ENCODE data around the gene E2F6. TPM values are rescaled to one million over a fixed set of nuclear protein-coding genes. Genes with fewer than 3 reads are reported as not detected.

E2F6 gene
- total RNA-seq, 2 donors from 2014 or later: 6.6 TPM

GRCh38 chr2:11482473-11483035 is 16.6 kb upstream of the E2F6 start:
- Histone ChIP-seq H3K27me3 (peaks cover 18% of the 10 kb centered on the region), H3K9ac (ENCODE audit: low read depth in 2 of 2, low read length in 2 of 2) (peak overlapping the region in 1 of 2 donors; percentile 56), H3K27ac (no peak overlapping the region), H3K9me3 (no peaks in the 10 kb centered on the region), H3K4me1 (no peaks in the 10 kb centered on the region), H3K4me3 (peak overlapping the region; percentile 15), H3K36me3 (no peaks in the 10 kb centered on the region)
- no peak for TF ChIP-seq CTCF (IDR thresholded peaks at IDR 0.05)
- DNase-seq: no peak
- intact Hi-C loops (cut with DNase I): no loop called here

GRCh38 chr2:11481789-11482472 is 16.0 kb upstream of the E2F6 start:
- Histone ChIP-seq H3K9me3 (no peaks in the 10 kb centered on the region), H3K9ac (ENCODE audit: low read depth in 2 of 2, low read length in 2 of 2) (no peak overlapping the region), H3K4me1 (no peaks in the 10 kb centered on the region), H3K36me3 (no peaks in the 10 kb centered on the region), H3K27me3 (peaks cover 18% of the 10 kb centered on the region), H3K4me3 (no peak overlapping the region), H3K27ac (no peak overlapping the region)
- DNase-seq: no peak
- TF ChIP-seq CTCF (IDR thresholded peaks at IDR 0.05): no peak
- intact Hi-C loops (cut with DNase I): no loop called here

GRCh38 chr2:11481426-11481788 is 15.4 kb upstream of the E2F6 start:
- peaks cover 18% of the 10 kb centered on the region for H3K27me3 ChIP-seq
- H3K27ac ChIP-seq: no peak overlapping the region
- H3K9ac ChIP-seq (ENCODE audit: low read depth in 2 of 2, low read length in 2 of 2): no peak overlapping the region
- TF ChIP-seq CTCF (IDR thresholded peaks at IDR 0.05): no peak
- no peak for DNase-seq
- no peaks in the 10 kb centered on the region for H3K9me3 ChIP-seq
- no peaks in the 10 kb centered on the region for H3K36me3 ChIP-seq
- intact Hi-C loops (cut with DNase I): no loop called here
- no peak overlapping the region for H3K4me3 ChIP-seq
- no peaks in the 10 kb centered on the region for H3K4me1 ChIP-seq

GRCh38 chr2:11480859-11481258 is 14.9 kb upstream of the E2F6 start:
- H3K4me1 ChIP-seq: no peaks in the 10 kb centered on the region
- H3K36me3 ChIP-seq: no peaks in the 10 kb centered on the region
- H3K9me3 ChIP-seq: no peaks in the 10 kb centered on the region
- no peak overlapping the region for H3K9ac ChIP-seq (ENCODE audit: low read depth in 2 of 2, low read length in 2 of 2)
- DNase-seq: no peak
- H3K27me3 ChIP-seq: peaks cover 18% of the 10 kb centered on the region
- no peak overlapping the region for H3K27ac ChIP-seq
- no peak overlapping the region for H3K4me3 ChIP-seq
- TF ChIP-seq CTCF (IDR thresholded peaks at IDR 0.05): no peak
- intact Hi-C loops (cut with DNase I): no loop called here

- DNase-seq: no peak
- peaks cover 18% of the 10 kb centered on the region for H3K27me3 ChIP-seq
- H3K4me3 ChIP-seq: no peak overlapping the region
- no peak overlapping the region for H3K27ac ChIP-seq
- no peaks in the 10 kb centered on the region for H3K9me3 ChIP-seq
- no peak overlapping the region for H3K9ac ChIP-seq (ENCODE audit: low read depth in 2 of 2, low read length in 2 of 2)
- intact Hi-C loops (cut with DNase I): no loop called here
- no peaks in the 10 kb centered on the region for H3K36me3 ChIP-seq
- no peaks in the 10 kb centered on the region for H3K4me1 ChIP-seq
- no peak for TF ChIP-seq CTCF (IDR thresholded peaks at IDR 0.05)
Observed at GRCh38 chr2:11480406-11480805, 14.4 kb upstream of the E2F6 start.

Measured in colonic mucosa (tissue), 4 donors.